ENCODE measurements around the gene STAU1.
A peak's percentile ranks its signal among the peaks of the same experiment; 100 is the strongest.
"Not testable (repeated sequence)": the region's sequence is repeated elsewhere in the genome, so short reads cannot be mapped to it uniquely, and the experiment has no call there.

The STAU1 gene

GRCh38 chr20:49203746-49204145 lies 15.6 kb upstream of the STAU1 start:
- DNase-seq (ENCODE audit: low spot score): no peak

DNA sequence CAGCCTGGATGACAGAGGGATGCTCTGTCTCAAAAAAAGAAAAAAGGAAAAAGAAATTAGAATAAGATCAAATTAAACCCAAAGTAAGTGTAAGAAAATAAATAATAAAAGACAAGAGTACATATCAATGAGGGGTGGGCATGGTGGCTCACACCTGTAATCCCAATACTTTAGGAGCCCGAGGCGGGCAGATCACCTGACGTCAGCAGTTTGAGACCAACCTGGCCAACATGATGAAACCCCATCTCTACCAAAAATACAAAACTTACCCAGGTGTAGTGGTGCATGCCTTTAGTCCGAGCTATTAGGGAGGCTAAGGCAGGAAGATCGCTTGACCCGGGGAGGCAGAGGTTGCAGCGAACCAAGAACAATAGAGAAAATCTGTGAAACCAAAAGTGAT lies 14.9 kb upstream of the STAU1 start:
- no peak for DNase-seq (ENCODE audit: low spot score)

DNA sequence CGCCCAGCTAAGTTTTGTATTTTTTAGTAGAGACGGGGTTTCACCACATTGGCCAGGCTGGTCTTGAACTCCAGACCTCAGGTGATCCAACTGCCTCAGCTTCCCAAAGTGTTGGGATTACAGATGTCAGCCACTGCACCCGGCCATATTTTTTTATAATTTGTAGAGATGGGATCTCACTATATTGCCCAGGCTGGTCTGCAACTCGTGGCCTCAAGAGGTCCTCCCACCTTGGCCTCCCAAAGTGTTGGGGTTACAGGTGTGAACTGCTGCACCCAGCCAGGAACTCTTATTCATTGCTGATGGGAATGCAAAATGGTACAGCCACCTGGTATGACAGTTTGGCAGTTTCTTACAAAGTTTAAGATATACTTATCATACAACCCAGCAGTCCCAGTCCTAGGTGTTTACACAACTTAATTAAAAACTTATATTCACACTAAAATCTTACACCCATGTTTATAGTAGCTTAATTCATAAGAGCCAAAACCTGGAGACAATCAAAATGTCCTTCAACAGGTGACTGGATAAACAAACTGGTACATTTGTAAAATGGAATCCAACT lies 11.7 kb upstream of the STAU1 start:
- DNase-seq (ENCODE audit: low spot score): no peak

DNA sequence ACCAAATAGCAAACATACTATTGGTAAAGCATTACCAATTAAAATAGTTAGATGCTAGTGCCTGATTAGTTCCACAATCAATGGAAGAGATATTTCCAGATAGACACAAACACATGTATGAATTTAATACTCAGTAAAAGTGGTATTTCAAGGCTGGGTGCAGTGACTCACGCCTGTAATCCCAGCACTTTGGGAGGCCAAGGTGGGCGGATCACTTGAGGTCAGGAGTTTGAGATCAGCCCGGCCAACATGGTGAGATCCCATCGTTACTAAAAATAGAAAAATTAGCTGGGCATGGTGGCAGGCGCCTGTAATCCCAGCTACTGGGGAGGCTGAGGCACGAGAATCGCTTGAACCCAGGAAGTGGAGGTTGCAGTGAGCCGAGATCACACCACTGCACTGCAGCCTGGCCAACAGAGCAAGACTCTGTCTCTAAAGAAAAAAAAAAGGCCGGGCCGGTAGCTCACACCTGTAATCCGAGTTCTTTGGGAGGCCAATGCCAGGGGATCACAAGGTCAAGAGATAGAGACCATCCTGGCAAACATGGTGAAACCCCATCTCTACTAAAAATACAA lies 4.9 kb upstream of the STAU1 start:
- not testable (repeated sequence) for DNase-seq (ENCODE audit: low spot score)

DNA sequence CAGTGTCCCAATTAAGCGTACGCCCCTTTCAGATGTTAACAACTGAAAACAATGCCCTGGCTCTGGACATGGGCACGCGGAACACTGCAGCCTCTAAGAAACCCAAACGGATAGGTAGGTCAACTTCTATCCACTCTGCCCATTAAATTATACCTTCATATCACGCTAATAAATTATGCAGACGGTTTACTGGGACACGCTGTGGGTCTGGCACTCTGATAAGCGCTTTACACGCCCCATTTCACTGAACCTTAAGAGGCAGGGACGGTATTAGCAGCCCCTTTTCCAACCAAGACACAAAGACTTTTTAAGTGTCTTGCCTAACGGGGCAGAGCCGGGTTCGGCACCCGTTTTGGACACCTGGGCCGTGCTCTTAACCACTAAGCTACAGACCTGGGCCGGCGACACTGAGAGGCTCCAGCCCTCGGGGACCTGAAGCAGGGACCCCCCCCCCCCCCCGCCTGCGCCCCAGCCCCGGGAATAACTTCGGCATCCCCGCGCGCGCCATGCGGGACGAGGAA lies 744 bp downstream of the STAU1 start:
- DNase-seq (ENCODE audit: low spot score): no peak

DNA sequence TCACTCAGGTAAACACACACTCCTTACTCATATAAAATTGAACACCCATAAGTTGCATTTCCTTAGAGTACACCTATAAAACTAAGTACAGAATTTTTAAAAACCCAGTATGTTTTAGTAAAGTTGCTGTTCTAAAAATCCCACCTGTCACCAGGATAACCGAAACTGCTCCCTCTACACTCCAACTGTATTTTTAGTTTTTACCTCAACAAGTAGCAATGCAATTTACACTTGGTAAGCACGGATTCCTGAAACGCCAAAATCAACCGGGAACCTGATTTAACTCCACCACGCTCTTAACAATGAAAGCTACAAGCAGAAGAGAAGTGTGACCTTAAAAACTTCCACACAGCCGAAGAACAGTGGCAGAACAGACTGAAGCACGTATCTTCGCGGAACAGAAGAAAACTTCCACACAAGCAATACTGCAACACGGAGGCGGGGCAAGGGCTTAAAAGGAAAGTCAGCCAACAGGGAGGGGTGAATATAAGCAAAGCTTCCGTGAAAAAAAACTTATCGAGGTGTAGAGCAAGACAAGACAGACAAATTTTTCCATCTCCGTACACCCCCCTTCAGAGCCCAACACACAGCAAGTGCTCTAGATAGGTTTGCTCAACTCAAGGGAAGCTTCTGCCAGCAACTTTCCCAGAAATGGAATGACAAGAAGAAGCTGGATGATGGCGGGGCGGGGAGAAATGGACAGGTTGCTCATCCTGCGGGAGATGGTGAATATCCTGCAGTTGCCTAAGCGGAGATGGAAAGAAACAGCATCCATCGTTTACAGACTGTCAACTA lies 1.4 kb downstream of the STAU1 start:
- DNase-seq (ENCODE audit: low spot score): peak; percentile 69

DNA sequence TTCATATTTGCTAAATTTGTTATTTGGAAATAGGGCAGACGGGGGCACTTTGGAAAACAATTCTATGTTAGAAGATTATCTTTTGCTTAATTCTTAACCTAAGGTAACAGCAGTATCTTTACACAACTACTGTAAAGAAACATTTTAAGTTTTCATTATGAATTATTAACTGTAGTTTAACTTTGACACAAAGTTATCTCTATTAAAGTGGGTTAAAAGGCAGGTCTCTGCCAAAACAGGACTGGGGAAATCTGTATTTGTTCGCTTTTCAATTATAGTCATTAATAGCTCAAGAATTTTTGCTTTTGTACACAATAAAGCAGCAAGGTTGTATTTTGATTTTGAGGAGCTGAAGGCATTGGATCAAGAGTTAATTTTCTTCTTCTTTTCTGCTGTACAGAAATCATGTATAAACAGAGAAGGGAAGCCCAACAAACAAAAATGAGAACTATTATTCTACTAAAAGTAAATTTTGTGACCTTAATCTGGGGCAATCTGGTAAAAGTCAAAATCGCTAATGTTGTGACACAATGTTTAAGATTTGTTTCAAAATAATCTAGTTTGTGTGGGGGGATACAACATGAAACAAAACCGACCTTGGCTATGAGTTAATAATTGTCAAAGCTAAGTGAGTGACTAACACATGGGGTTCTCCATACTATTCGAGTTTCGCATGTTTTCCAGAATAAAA lies 2.9 kb downstream of the STAU1 start:
- DNase-seq (ENCODE audit: low spot score): no peak

GRCh38 chr20:49184691-49185070 lies 3.5 kb downstream of the STAU1 start:
- DNase-seq (ENCODE audit: low spot score): no peak

GRCh38 chr20:49184084-49184501 lies 4.0 kb downstream of the STAU1 start:
- DNase-seq (ENCODE audit: low spot score): not testable (repeated sequence)

GRCh38 chr20:49183444-49183843 lies 4.7 kb downstream of the STAU1 start:
- no peak for DNase-seq (ENCODE audit: low spot score)

- DNase-seq (ENCODE audit: low spot score): no peak
Observed at GRCh38 chr20:49181265-49181877, 6.8 kb downstream of the STAU1 start.

DNA sequence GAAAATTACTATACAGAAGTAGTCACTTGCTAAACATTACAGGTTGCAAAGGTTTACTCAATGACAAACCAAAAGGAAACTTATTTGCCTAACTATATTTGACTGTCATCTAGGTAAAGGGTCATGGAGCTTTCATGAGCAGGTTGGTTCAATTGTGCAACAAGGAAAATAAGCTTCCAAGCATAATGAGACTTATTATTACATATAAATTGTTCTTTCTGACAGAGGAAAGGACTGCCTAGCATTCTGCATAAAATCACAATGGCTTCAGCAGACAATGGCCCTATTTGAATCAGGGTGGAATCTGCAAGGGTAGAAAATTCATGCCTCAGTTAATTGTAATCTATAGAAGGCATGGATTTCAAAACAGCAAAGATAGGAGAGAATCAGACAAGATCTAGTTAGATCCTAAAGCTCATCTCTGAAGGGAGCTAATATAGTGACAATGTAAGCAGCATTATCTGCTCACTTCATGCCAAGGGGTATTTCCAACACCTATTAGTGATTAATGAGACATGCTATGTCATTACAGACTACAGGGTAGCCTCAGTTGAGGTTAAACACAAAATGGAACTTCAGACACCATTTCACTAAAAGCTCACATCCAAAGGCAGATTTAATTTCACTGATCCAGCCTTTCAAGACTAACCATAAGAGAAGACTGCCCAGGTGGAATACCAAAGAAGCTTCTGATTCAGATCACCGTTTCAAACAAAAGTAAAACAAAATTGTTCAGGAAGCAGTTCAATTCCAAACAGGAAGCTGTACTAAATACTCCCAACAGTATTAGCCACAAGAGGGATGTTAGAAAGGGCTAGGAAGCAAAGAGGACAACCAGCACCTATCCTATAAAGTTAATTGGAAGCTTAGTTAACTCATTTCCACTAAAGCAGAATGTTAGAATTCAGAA lies 8.5 kb downstream of the STAU1 start:
- DNase-seq (ENCODE audit: low spot score): no peak

- no peak for DNase-seq (ENCODE audit: low spot score)
Observed at GRCh38 chr20:49174183-49174582, 14.0 kb downstream of the STAU1 start.

GRCh38 chr20:49172413-49172812 lies 15.7 kb downstream of the STAU1 start:
- no peak for DNase-seq (ENCODE audit: low spot score)

GRCh38 chr20:49171909-49172308 lies 16.2 kb downstream of the STAU1 start:
- DNase-seq (ENCODE audit: low spot score): peak; percentile 72

- DNase-seq (ENCODE audit: low spot score): no peak
Observed at GRCh38 chr20:49170714-49171113, 17.4 kb downstream of the STAU1 start.

GRCh38 chr20:49169547-49169946 lies 18.6 kb downstream of the STAU1 start:
- no peak for DNase-seq (ENCODE audit: low spot score)

DNA sequence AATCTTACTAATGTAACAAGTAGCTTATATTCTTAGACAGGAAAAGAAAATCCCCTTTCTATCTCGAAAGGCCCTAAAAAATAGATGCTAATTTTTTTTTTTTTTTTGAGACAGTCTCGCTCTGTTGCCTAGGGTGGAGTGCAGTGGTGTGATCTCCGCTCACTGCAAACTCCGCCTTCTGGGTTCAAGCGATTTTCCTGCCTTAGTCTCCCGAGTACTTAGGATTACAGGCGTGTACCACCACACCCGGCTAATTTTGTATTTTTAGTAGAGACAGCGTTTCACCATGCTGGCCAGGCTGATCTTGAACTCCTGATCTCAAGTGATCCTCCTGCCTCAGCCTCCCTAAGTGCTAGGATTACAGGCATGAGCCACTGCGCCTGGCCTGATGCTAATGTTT lies 19.3 kb downstream of the STAU1 start:
- DNase-seq (ENCODE audit: low spot score): not testable (repeated sequence)

GRCh38 chr20:49167811-49168507 lies 20.2 kb downstream of the STAU1 start:
- DNase-seq (ENCODE audit: low spot score): no peak
